ENCODE results near the gene NTRK2.

Gene NTRK2

DNA sequence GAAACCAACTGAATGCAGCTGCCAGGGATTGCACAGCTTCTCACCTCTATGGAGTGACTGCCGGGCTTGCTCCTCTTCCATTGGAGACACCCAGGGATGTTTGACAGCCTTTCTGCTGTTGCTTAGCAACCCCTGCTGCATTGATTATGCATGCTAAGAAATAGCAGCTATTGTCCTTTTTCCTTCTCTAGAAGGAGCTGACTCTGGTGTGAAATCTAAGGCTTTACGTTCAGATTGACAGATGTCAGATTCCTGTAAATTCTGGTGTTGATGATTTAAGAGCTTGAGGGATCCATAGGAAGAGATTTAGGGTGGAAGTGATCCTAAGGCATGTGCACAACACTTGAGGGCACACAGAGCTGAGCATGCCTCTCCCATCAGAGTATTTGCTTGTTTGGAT lies 267.7 kb downstream of the NTRK2 start:
- TF ChIP-seq GLIS3 (CRISPR knock-in tag; IDR thresholded peaks at IDR 0.05) (no peak), ZNF70 (CRISPR knock-in tag; IDR thresholded peaks at IDR 0.05) (no peak), CSRNP3 (CRISPR knock-in tag; IDR thresholded peaks at IDR 0.05) (no peak), ESRRG (CRISPR knock-in tag; IDR thresholded peaks at IDR 0.05) (no peak), PPARA (CRISPR knock-in tag; IDR thresholded peaks at IDR 0.05; ENCODE audit: borderline replicate concordance) (no peak), ZNF565 (CRISPR knock-in tag; conservative IDR thresholded peaks at IDR 0.05; ENCODE audit: low read depth) (no peak), ZC3H10 (CRISPR knock-in tag; IDR thresholded peaks at IDR 0.05) (no peak), ZFP3 (CRISPR knock-in tag; IDR thresholded peaks at IDR 0.05) (no peak), ZFP30 (CRISPR knock-in tag; IDR thresholded peaks at IDR 0.05) (no peak), RARB (CRISPR knock-in tag; IDR thresholded peaks at IDR 0.05) (no peak), TCF4 (CRISPR knock-in tag; IDR thresholded peaks at IDR 0.05; ENCODE audit: borderline replicate concordance) (no peak), ZNF8 (CRISPR knock-in tag; IDR thresholded peaks at IDR 0.05) (no peak), BACH2 (CRISPR knock-in tag; IDR thresholded peaks at IDR 0.05; ENCODE audit: borderline replicate concordance) (no peak), OSR1 (CRISPR knock-in tag; IDR thresholded peaks at IDR 0.05) (no peak)
- TF ChIP-seq, protein P1, sequence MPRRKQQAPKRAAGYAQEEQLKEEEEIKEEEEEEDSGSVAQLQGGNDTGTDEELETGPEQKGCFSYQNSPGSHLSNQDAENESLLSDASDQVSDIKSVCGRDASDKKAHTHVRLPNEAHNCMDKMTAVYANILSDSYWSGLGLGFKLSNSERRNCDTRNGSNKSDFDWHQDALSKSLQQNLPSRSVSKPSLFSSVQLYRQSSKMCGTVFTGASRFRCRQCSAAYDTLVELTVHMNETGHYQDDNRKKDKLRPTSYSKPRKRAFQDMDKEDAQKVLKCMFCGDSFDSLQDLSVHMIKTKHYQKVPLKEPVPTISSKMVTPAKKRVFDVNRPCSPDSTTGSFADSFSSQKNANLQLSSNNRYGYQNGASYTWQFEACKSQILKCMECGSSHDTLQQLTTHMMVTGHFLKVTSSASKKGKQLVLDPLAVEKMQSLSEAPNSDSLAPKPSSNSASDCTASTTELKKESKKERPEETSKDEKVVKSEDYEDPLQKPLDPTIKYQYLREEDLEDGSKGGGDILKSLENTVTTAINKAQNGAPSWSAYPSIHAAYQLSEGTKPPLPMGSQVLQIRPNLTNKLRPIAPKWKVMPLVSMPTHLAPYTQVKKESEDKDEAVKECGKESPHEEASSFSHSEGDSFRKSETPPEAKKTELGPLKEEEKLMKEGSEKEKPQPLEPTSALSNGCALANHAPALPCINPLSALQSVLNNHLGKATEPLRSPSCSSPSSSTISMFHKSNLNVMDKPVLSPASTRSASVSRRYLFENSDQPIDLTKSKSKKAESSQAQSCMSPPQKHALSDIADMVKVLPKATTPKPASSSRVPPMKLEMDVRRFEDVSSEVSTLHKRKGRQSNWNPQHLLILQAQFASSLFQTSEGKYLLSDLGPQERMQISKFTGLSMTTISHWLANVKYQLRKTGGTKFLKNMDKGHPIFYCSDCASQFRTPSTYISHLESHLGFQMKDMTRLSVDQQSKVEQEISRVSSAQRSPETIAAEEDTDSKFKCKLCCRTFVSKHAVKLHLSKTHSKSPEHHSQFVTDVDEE (CRISPR knock-in tag; IDR thresholded peaks at IDR 0.05) = no peak
- TF ChIP-seq, protein P2, sequence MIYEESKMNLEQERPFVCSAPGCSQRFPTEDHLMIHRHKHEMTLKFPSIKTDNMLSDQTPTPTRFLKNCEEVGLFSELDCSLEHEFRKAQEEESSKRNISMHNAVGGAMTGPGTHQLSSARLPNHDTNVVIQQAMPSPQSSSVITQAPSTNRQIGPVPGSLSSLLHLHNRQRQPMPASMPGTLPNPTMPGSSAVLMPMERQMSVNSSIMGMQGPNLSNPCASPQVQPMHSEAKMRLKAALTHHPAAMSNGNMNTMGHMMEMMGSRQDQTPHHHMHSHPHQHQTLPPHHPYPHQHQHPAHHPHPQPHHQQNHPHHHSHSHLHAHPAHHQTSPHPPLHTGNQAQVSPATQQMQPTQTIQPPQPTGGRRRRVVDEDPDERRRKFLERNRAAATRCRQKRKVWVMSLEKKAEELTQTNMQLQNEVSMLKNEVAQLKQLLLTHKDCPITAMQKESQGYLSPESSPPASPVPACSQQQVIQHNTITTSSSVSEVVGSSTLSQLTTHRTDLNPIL (CRISPR knock-in tag; IDR thresholded peaks at IDR 0.05; ENCODE audit: low read depth) = no peak
- TF ChIP-seq, protein P3, sequence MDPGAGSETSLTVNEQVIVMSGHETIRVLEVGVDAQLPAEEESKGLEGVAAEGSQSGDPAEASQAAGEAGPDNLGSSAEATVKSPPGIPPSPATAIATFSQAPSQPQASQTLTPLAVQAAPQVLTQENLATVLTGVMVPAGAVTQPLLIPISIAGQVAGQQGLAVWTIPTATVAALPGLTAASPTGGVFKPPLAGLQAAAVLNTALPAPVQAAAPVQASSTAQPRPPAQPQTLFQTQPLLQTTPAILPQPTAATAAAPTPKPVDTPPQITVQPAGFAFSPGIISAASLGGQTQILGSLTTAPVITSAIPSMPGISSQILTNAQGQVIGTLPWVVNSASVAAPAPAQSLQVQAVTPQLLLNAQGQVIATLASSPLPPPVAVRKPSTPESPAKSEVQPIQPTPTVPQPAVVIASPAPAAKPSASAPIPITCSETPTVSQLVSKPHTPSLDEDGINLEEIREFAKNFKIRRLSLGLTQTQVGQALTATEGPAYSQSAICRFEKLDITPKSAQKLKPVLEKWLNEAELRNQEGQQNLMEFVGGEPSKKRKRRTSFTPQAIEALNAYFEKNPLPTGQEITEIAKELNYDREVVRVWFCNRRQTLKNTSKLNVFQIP (CRISPR knock-in tag; IDR thresholded peaks at IDR 0.05; ENCODE audit: borderline replicate concordance, low read depth) = no peak
- no peak for ATAC-seq

- no peak for TF ChIP-seq ESRRG (CRISPR knock-in tag; IDR thresholded peaks at IDR 0.05)
- TF ChIP-seq, protein P1 (CRISPR knock-in tag; IDR thresholded peaks at IDR 0.05) = no peak
- no peak for TF ChIP-seq ZFP30 (CRISPR knock-in tag; IDR thresholded peaks at IDR 0.05)
- TF ChIP-seq, protein P2 (CRISPR knock-in tag; IDR thresholded peaks at IDR 0.05; ENCODE audit: low read depth) = no peak
- no peak for TF ChIP-seq ZC3H10 (CRISPR knock-in tag; IDR thresholded peaks at IDR 0.05)
- TF ChIP-seq OSR1 (CRISPR knock-in tag; IDR thresholded peaks at IDR 0.05) = no peak
- TF ChIP-seq ZFP3 (CRISPR knock-in tag; IDR thresholded peaks at IDR 0.05) = no peak
- TF ChIP-seq TCF4 (CRISPR knock-in tag; IDR thresholded peaks at IDR 0.05; ENCODE audit: borderline replicate concordance) = no peak
- no peak for TF ChIP-seq TOX (CRISPR knock-in tag; IDR thresholded peaks at IDR 0.05; ENCODE audit: borderline replicate concordance)
- TF ChIP-seq, protein P3 (CRISPR knock-in tag; IDR thresholded peaks at IDR 0.05; ENCODE audit: borderline replicate concordance, low read depth) = no peak
- no peak for TF ChIP-seq SNAI2 (CRISPR knock-in tag; IDR thresholded peaks at IDR 0.05)
- no peak for TF ChIP-seq PATZ1 (CRISPR knock-in tag; IDR thresholded peaks at IDR 0.05; ENCODE audit: borderline replicate concordance)
- no peak for TF ChIP-seq BACH2 (CRISPR knock-in tag; IDR thresholded peaks at IDR 0.05; ENCODE audit: borderline replicate concordance)
- no peak for ATAC-seq
Measured at GRCh38 chr9:84937581-84937980, 268.1 kb downstream of the NTRK2 start.
